ENCODE results near the gene EXD3.

EXD3 gene

GRCh38 chr9:137316012-137316981 lies 106.7 kb downstream of the EXD3 start:
- H3K4me3 ChIP-seq (ENCODE audit: low read depth, low read length): peak overlapping the region; percentile 3

GRCh38 chr9:137315581-137316011 lies 107.4 kb downstream of the EXD3 start:
- H3K4me3 ChIP-seq (ENCODE audit: low read depth, low read length): no peak overlapping the region
- H3K27ac ChIP-seq: no peak overlapping the region
- DNase-seq: no peak
- H3K36me3 ChIP-seq (replicated peaks): no peaks in the 10 kb centered on the region
- in situ Hi-C loops (cut with HindIII; ENCODE audit: low pct_ligation_motif_present, low sequenced_read_pairs): no loop called here
- no peak for TF ChIP-seq CTCF (IDR thresholded peaks at IDR 0.05; ENCODE audit: low read depth, low read length, missing control alignments)
- H3K27me3 ChIP-seq (replicated peaks): no peaks in the 10 kb centered on the region

More at GRCh38 chr9:137316012-137316981, 106.7 kb downstream of the EXD3 start:
- no peak for DNase-seq
- in situ Hi-C loops (cut with HindIII; ENCODE audit: low pct_ligation_motif_present, low sequenced_read_pairs): no loop called here
- no peak for TF ChIP-seq CTCF (IDR thresholded peaks at IDR 0.05; ENCODE audit: low read depth, low read length, missing control alignments)
- Histone ChIP-seq H3K27me3 (replicated peaks) (no peaks in the 10 kb centered on the region), H3K36me3 (replicated peaks) (no peaks in the 10 kb centered on the region), H3K27ac (no peak overlapping the region)

- Histone ChIP-seq H3K27ac (no peak overlapping the region), H3K27me3 (replicated peaks) (no peaks in the 10 kb centered on the region), H3K36me3 (replicated peaks) (no peaks in the 10 kb centered on the region), H3K4me3 (ENCODE audit: low read depth, low read length) (no peak overlapping the region)
- TF ChIP-seq CTCF (IDR thresholded peaks at IDR 0.05; ENCODE audit: low read depth, low read length, missing control alignments): no peak
- no peak for DNase-seq
- in situ Hi-C loops (cut with HindIII; ENCODE audit: low pct_ligation_motif_present, low sequenced_read_pairs): no loop called here
Observed at GRCh38 chr9:137314561-137315560, 108.1 kb downstream of the EXD3 start.

GRCh38 chr9:137313956-137314560 lies 108.9 kb downstream of the EXD3 start:
- no peak for TF ChIP-seq CTCF (IDR thresholded peaks at IDR 0.05; ENCODE audit: low read depth, low read length, missing control alignments)
- DNase-seq: no peak
- no peaks in the 10 kb centered on the region for H3K27me3 ChIP-seq (replicated peaks)
- no peak overlapping the region for H3K27ac ChIP-seq
- in situ Hi-C loops (cut with HindIII; ENCODE audit: low pct_ligation_motif_present, low sequenced_read_pairs): no loop called here
- no peak overlapping the region for H3K4me3 ChIP-seq (ENCODE audit: low read depth, low read length)
- no peaks in the 10 kb centered on the region for H3K36me3 ChIP-seq (replicated peaks)

- DNase-seq: no peak
- in situ Hi-C loops (cut with HindIII; ENCODE audit: low pct_ligation_motif_present, low sequenced_read_pairs): no loop called here
- Histone ChIP-seq H3K27ac (no peak overlapping the region), H3K36me3 (replicated peaks) (no peaks in the 10 kb centered on the region), H3K4me3 (ENCODE audit: low read depth, low read length) (no peak overlapping the region), H3K27me3 (replicated peaks) (no peaks in the 10 kb centered on the region)
- no peak for TF ChIP-seq CTCF (IDR thresholded peaks at IDR 0.05; ENCODE audit: low read depth, low read length, missing control alignments)
Observed at GRCh38 chr9:137313326-137313936, 109.5 kb downstream of the EXD3 start.

Measured in brain microvascular endothelial cell (primary cell).